ENCODE data around the gene HLA-DMB. TPM values are rescaled to one million over a fixed set of nuclear protein-coding genes. Genes with fewer than 3 reads are reported as not detected.

The HLA-DMB gene
- total RNA-seq, 1 experiment from 2014 or later: 3.3 TPM

GRCh38 chr6:32982084-32982701 is 41.4 kb upstream of the HLA-DMB start (continued):
- TF ChIP-seq REST (IDR thresholded peaks at IDR 0.05; ENCODE audit: low read depth) (no peak), EGR1 (IDR thresholded peaks at IDR 0.05; ENCODE audit: low read depth) (no peak), TCF7L2 (IDR thresholded peaks at IDR 0.05; ENCODE audit: borderline replicate concordance, extremely low read depth, insufficient read depth, insufficient read length) (no peak), CEBPB (IDR thresholded peaks at IDR 0.05; ENCODE audit: low read depth) (no peak), MAX (IDR thresholded peaks at IDR 0.05) (no peak), POLR2AphosphoS5 (IDR thresholded peaks at IDR 0.05; ENCODE audit: low read depth, low read length) (peak; percentile 67; the same call in 1 of the 2 replicates)
- TF ChIP-seq, protein P1, sequence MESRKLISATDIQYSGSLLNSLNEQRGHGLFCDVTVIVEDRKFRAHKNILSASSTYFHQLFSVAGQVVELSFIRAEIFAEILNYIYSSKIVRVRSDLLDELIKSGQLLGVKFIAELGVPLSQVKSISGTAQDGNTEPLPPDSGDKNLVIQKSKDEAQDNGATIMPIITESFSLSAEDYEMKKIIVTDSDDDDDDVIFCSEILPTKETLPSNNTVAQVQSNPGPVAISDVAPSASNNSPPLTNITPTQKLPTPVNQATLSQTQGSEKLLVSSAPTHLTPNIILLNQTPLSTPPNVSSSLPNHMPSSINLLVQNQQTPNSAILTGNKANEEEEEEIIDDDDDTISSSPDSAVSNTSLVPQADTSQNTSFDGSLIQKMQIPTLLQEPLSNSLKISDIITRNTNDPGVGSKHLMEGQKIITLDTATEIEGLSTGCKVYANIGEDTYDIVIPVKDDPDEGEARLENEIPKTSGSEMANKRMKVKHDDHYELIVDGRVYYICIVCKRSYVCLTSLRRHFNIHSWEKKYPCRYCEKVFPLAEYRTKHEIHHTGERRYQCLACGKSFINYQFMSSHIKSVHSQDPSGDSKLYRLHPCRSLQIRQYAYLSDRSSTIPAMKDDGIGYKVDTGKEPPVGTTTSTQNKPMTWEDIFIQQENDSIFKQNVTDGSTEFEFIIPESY (IDR thresholded peaks at IDR 0.05; ENCODE audit: extremely low read depth, insufficient replicate concordance, low read length): no peak
